Esophagus muscularis mucosa (tissue), 3 donors: ENCODE results near the gene CFAP107.

Source experiments
- POLR2A ChIP-seq: fragments of 450-650 bp; IDR thresholded peaks from one replicate; pipeline ENCODE4 v1.6.1; 2017; ENCODE audit warnings: antibody characterized with exemption, moderate library complexity, mild to moderate bottlenecking, low read depth
- TF ChIP-seq, protein P1 (sequence below), 3 experiments: fragments of 200-600 bp in 2 of 3; fragments of 450-650 bp in 1 of 3; sonication (generic) in 2 of 3; IDR thresholded peaks; one replicate each; pipeline ENCODE4 v1.5.1; 2017 to 2019; ENCODE audit warnings: antibody characterized with exemption in 3 of 3, mild to moderate bottlenecking in 2 of 3, moderate library complexity in 1 of 3

DNA sequence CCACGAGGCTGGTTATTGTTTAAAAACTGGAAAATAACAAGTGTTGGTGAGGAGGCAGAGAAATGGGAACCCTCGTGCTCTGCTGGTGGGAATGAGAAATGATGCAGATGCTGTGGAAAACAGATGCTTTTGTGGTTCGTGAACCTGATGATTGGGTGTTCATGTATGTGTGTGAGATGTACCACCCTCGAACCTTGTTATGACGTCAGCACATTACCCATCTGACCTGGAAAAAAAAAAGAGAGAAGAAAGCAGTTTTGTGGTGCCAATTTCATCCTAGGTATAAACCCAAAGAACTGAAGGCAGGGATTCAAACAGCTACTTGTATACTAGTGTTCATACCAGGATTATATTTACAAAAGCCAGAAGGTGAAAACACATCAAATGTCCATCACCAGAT is 6.4 kb upstream of the CFAP107 start:
- TF ChIP-seq, protein P1, sequence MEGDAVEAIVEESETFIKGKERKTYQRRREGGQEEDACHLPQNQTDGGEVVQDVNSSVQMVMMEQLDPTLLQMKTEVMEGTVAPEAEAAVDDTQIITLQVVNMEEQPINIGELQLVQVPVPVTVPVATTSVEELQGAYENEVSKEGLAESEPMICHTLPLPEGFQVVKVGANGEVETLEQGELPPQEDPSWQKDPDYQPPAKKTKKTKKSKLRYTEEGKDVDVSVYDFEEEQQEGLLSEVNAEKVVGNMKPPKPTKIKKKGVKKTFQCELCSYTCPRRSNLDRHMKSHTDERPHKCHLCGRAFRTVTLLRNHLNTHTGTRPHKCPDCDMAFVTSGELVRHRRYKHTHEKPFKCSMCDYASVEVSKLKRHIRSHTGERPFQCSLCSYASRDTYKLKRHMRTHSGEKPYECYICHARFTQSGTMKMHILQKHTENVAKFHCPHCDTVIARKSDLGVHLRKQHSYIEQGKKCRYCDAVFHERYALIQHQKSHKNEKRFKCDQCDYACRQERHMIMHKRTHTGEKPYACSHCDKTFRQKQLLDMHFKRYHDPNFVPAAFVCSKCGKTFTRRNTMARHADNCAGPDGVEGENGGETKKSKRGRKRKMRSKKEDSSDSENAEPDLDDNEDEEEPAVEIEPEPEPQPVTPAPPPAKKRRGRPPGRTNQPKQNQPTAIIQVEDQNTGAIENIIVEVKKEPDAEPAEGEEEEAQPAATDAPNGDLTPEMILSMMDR (IDR thresholded peaks at IDR 0.05), result no peak
- no peak for TF ChIP-seq POLR2A
